ENCODE results near the gene YTHDF2.
"Not testable (repeated sequence)": the region's sequence is repeated elsewhere in the genome, so short reads cannot be mapped to it uniquely, and the experiment has no call there.

YTHDF2 gene

GRCh38 chr1:28759257-28759656, 22.5 kb downstream of the YTHDF2 start:
- DNase-seq (ENCODE audit: low read depth), result no peak

- DNase-seq (ENCODE audit: low read depth), result no peak
Observed at GRCh38 chr1:28761189-28761588, 24.4 kb downstream of the YTHDF2 start.

- no peak for DNase-seq (ENCODE audit: low read depth)
Observed at GRCh38 chr1:28766532-28767183, 29.9 kb downstream of the YTHDF2 start.

GRCh38 chr1:28770601-28771165, 33.9 kb downstream of the YTHDF2 start:
- no peak for DNase-seq (ENCODE audit: low read depth)

DNA sequence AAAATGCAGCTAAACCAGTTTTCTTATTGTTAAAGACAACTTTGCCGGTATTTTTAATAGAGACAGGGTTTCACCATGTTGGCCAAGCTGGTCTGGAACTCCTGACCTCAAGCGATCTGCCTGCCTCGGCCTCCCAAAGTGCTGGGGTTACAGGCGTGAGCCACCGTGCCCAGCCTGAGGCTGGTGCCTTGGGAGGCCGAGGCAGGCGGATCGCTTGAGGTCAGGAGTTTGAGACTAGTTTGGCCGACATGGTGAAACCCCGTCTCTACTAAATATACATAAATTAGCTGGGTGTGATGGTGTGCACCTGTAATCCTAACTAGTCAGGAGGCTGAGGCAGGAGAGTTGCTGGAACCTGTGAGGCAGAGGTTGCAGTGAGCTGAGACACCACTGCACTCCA, 35.2 kb downstream of the YTHDF2 start:
- not testable (repeated sequence) for DNase-seq (ENCODE audit: low read depth)

DNA sequence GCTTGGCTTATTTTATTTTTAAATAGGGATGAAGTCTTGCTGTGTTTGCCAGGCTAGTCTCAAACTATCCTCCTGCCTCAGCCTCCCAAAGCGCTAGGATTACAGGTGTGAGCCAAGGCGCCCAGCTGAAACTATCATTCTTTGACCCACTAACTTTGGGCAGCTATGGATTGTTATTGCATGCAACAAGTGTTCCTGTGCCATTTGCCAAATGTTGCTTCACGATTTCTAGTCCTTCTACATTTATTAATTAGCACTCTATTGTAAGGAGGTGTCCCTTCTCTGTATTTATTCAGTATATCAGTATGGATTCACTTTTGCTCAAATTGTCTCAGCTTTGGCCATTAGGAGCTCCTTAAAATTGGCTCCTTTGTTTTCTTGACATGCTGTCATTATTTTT, 36.4 kb downstream of the YTHDF2 start:
- DNase-seq (ENCODE audit: low read depth), result no peak

- DNase-seq (ENCODE audit: low read depth), result peak; percentile 44
Observed at GRCh38 chr1:28775121-28775942, 38.6 kb downstream of the YTHDF2 start.

GRCh38 chr1:28776341-28776740, 39.6 kb downstream of the YTHDF2 start:
- DNase-seq (ENCODE audit: low read depth), result no peak

DNA sequence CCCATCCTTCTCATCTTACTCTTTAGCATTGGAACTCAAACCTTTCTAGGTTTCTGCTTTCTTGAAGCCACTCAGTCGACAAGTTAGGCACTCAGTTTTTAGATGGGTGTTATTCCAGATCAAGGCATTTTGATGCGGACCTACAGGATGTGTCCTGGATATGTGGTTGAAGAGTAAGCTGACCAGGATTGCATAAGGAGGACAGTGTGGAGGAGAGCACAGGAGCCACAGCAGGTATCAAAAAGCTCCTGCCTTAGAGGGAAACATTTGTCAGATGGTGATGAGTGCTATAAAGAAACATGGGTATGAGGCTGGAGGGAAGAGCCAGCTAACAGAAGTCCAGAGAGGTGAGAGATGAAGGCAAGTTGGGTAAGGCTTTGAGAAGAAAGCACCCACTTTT, 41.3 kb downstream of the YTHDF2 start:
- DNase-seq (ENCODE audit: low read depth), result no peak

DNA sequence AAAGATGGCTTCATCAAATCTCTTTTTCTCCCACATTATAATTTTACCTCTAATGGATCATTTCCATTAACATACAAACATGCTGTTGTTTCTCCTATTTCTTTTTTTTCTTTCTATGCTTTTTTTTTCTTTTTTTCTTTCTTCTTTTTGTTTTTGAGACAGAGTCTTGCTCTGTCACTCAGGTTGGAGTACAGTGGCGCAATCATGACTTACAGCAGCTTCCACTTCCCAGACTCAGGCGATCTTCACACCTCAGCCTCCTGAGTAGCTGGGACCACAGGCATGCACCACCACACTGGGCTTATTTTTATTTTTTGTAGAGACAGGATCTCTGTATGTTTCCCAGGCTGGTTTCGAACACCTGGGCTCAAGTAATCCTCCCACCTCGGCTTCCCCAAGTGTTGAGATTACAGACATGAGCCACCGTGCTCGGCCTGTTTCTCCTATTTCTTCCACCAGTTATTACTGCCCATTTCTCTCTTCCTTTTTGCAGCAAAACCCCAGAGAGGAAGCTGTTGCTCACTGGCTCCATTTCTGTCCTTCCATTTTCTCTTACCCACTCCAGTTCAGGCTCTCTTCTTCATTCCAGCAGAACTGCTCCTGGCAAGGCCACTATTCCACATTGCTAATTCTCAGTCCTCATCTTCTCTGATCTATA, 43.1 kb downstream of the YTHDF2 start:
- no peak for DNase-seq (ENCODE audit: low read depth)

- DNase-seq (ENCODE audit: low read depth), result no peak
Observed at GRCh38 chr1:28781305-28781704, 44.6 kb downstream of the YTHDF2 start.

DNA sequence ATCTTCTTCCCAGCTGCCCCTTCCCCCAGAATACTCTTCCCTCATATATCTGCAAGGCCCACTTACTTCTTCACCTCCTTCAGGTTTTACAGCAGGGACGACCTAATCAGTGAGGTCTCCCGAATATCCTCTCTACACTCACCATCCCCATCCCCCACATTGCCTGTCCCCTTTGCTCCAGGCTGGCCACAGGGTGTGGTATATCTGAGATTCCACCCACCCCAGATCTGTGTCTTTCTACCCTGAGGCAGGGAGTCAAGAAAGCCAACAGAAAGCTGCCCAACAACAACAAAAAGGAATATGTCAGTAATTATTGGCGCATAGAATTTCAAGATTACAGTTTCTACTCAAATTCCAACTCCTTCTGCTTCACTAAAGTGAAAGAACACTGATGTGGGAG, 45.3 kb downstream of the YTHDF2 start:
- no peak for DNase-seq (ENCODE audit: low read depth)

- no peak for DNase-seq (ENCODE audit: low read depth)
Observed at GRCh38 chr1:28783363-28783762, 46.6 kb downstream of the YTHDF2 start.

DNA sequence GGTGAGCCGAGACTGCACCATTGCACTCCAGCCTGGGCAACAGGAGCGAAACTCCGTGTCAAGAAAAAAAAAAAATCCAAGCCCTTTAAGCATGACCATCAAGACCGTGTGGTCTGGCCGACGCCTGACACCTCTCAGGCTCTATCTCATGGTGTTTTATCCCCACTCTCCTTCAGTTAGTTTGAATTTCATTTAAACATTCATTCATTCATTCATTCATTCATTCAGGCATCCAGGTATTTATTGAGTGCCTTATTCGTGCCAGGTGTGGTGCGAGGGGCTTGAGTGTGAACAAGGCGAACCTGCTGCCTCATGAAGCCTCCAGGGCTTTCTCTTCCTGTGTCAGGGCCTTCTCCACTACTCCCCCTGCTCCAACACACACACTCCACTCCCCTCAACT, 52.7 kb downstream of the YTHDF2 start:
- DNase-seq (ENCODE audit: low read depth), result no peak

GRCh38 chr1:28789816-28790215, 53.1 kb downstream of the YTHDF2 start:
- DNase-seq (ENCODE audit: low read depth), result no peak

DNA sequence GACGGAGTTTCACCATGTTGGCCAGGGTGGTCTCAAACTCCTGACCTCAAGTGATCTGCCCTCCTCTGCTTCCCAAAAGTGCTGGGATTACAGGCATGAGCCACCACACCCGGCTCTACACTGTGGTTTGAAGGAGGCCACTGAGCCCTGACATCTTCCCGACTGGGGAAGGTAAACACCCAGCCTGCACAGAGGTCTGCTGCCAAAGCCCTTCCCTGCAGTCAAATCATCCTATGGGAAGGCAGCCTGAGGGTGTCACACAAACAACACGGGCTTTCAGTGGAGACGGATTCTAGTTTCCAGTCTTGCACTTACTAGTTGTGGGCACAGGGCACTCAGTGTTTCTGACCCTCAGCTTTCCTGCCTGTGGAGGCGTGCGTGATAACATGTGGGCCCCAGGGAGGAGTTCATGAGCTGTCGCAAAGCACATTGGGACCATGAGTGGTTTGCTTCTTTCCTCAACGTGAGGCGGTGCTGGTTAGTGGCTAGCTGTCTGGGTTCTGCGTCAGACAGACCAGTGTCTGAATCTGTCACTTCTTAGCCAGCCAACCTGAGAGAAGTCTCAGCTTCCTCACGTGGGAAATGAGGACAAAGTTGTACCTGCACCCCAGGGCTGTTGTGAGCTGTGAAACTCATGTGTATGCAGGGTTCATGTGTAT, 53.8 kb downstream of the YTHDF2 start:
- no peak for DNase-seq (ENCODE audit: low read depth)

GRCh38 chr1:28791929-28792328, 55.2 kb downstream of the YTHDF2 start:
- DNase-seq (ENCODE audit: low read depth), result not testable (repeated sequence)

- DNase-seq (ENCODE audit: low read depth), result no peak
Observed at GRCh38 chr1:28792644-28793121, 55.9 kb downstream of the YTHDF2 start.

GRCh38 chr1:28794582-28794981, 57.8 kb downstream of the YTHDF2 start:
- not testable (repeated sequence) for DNase-seq (ENCODE audit: low read depth)

DNA sequence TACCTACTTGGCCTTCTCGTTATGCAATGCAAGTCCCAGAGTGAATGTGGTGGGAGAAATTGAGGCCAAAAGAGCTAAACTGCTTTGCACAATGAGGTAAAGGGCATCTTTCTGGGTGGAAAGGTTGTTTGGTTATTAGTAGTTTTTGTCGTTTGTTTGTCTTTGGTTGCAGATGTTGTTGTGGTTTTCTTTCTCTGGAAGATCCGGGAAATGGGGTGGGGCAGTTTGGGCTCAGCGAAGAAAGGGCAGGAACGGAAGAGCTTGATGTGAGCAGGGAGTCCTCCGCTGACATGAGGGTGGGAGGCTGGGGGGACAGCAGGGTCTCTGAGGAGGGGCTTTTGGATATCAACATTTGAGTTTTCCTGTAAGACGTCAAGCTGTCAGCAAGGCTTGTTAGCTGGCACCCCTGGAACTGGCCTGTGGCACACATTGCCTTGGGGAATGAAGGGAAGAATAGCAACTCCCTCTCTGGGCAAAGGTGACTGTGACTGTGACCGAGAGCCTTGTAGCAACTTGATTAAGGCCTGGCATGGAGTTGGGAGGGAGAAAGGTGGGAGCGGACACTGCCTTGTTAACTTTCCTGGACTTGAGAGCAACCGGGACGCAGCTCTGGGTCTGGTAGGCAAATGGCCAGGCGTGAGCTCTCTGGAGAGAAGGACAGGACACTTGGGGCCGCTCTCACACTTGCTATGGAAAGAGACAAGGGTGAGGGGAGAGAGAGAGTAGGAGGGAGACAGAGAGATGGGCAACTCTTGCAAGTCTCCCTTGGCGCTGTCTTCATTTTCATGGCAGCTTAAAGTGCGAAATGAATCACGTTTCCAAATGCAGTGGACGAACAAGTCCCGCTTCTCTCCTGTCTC, 59.8 kb downstream of the YTHDF2 start:
- DNase-seq (ENCODE audit: low read depth), result no peak

DNA sequence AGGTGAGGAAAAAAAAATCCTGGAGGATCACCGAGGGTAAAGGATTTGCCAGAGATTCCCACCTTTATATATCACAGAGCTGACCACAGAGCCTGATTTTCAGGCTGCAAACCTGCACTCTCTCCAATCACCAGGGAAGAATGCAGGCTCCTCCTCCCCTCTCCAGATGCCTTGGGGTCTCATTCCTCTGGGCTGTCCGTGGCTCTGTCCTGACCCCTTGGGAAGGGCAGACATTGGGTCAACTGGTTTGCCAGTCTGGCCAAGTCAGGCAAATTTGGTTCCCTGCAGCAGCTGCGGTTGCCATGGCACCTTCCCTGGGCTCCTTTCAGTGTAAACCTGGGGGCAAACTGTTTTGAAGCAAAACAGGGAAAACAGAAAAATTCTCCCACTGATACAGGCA, 63.6 kb downstream of the YTHDF2 start:
- no peak for DNase-seq (ENCODE audit: low read depth)
